ENCODE data around the gene HEXD. TPM values are rescaled to one million over a fixed set of nuclear protein-coding genes. Genes with fewer than 3 reads are reported as not detected.

Gene HEXD
- total and polyA plus RNA-seq, 10 of the 15 experiments (the other 5 are each of a cell fraction or from before 2014, with no cell fraction given): 1.6 to 24.2 (median 7.0) TPM

GRCh38 chr17:82391496-82392066 lies 26.6 kb upstream of the HEXD start (continued):
- TF ChIP-seq REST (IDR thresholded peaks at IDR 0.05; ENCODE audit: low read depth, low read length) (no peak), IRF4 (IDR thresholded peaks at IDR 0.05; ENCODE audit: low read depth, low read length) (no peak), E2F8 (IDR thresholded peaks at IDR 0.05; ENCODE audit: low read depth, partially characterized antibody) (no peak), MYB (IDR thresholded peaks at IDR 0.05; ENCODE audit: borderline replicate concordance, low read depth, low read length) (no peak), MXI1 (IDR thresholded peaks at IDR 0.05; ENCODE audit: low read depth, low read length) (no peak), ETV6 (conservative IDR thresholded peaks at IDR 0.05 in 1 of 2, IDR thresholded peaks at IDR 0.05 in 1 of 2; ENCODE audit: borderline replicate concordance in 1 of 2, low read depth in 1 of 2) (no peak), SMAD1 (IDR thresholded peaks at IDR 0.05; ENCODE audit: low read depth, partially characterized antibody) (no peak), SREBF1 (IDR thresholded peaks at IDR 0.05; ENCODE audit: low read length) (no peak)

Data from GM12878 (cell line).